A549 (cell line): ENCODE results near the gene SLC39A5. TPM values are rescaled to one million over a fixed set of nuclear protein-coding genes. Genes with fewer than 3 reads are reported as not detected.

ENCODE experiments used
- ATAC-seq, 2 experiments: fragments of 200-7000 bp in 1 of 2; fragments of >200 bp in 1 of 2; cut with Nextera tagmentation in 1 of 2; cut with Tn5 transposase in 1 of 2; 3 replicates each; pipeline versions ENCODE4 v1.8.0 to v1.9.1; 2018 to 2020; ENCODE audit warnings: mild to moderate bottlenecking in 1 of 2, moderate library complexity in 1 of 2
- CTCF ChIA-PET: fragments of 300-600 bp; sonication (Branson Sonifier 250); formaldehyde crosslinking; extraction: SDS; loops from one replicate; lab custom pipeline; 2021; ENCODE audit warnings: antibody characterized with exemption, inconsistent platforms; lab: Yijun Ruan, JAX
- POLR2A ChIA-PET: fragments of 350-600 bp; formaldehyde crosslinking; extraction: SDS; loops from one replicate; lab custom pipeline; 2021; ENCODE audit warnings: antibody characterized with exemption, inconsistent platforms; lab: Yijun Ruan, JAX
- DNase-seq, 2 experiments: peaks; one replicate each; pipeline versions ENCODE4 v3.0.0 to v3.0.0-alpha.2; 2011 to 2016; ENCODE audit warnings: low read depth in 1 of 2, low spot score in 1 of 2
- FAIRE-seq: peaks from 2 replicates; lab custom pipeline; 2011; peaks lifted over from hg19 to GRCh38; lab: Jason Lieb, UNC
- H3K27ac ChIP-seq, 2 experiments: fragments of >200 bp; sonication (Bioruptor Twin); formaldehyde crosslinking; 3 replicates each; pipeline ENCODE4 v1.5.1; 2016 to 2017
- H3K4me1 ChIP-seq: fragments of >200 bp; sonication (Bioruptor Twin); formaldehyde crosslinking; 3 replicates; pipeline ENCODE4 v1.6.1; 2016
- H3K4me2 ChIP-seq: fragments of >200 bp; sonication (Bioruptor Twin); formaldehyde crosslinking; 3 replicates; pipeline ENCODE4 v1.6.1; 2016
- H3K4me3 ChIP-seq: fragments of >200 bp; sonication (Bioruptor Twin); formaldehyde crosslinking; 3 replicates; pipeline ENCODE4 v1.5.1; 2016
- H3K9me3 ChIP-seq: fragments of >200 bp; sonication (Bioruptor Twin); formaldehyde crosslinking; 3 replicates; pipeline ENCODE4 v1.6.1; 2016
- ATOH8 ChIP-seq: fragments of 250-450 bp; sonication (Bioruptor Pico); IDR thresholded peaks from 2 replicates; pipeline ENCODE4 v1.5.0; 2020; ENCODE audit warnings: low read depth, mild to moderate bottlenecking, moderate library complexity
- BCL3 ChIP-seq: fragments of >200 bp; sonication (Bioruptor Twin); formaldehyde crosslinking; IDR thresholded peaks from 3 replicates; pipeline ENCODE4 v1.6.1; 2016
- BHLHE40 ChIP-seq: IDR thresholded peaks from 2 replicates; pipeline ENCODE4 v1.6.1; 2012; ENCODE audit warnings: low read depth, low read length, inconsistent platforms
- CBX8 ChIP-seq: fragments of 200-600 bp; sonication (generic); IDR thresholded peaks from 2 replicates; pipeline ENCODE4 v1.6.1; 2016
- CHD4 ChIP-seq: fragments of 200-600 bp; sonication (generic); IDR thresholded peaks from 2 replicates; pipeline ENCODE4 v1.6.1; 2016; ENCODE audit warnings: antibody characterized with exemption, mild to moderate bottlenecking, borderline replicate concordance
- EHF ChIP-seq: fragments of 250-450 bp; sonication (Bioruptor Pico); IDR thresholded peaks from 2 replicates; pipeline ENCODE4 v1.5.0; 2020; ENCODE audit warnings: mild to moderate bottlenecking
- FOXS1 ChIP-seq: fragments of 250-450 bp; sonication (Bioruptor Pico); IDR thresholded peaks from 2 replicates; pipeline ENCODE4 v1.5.0; 2020; ENCODE audit warnings: mild to moderate bottlenecking, moderate library complexity
- GATA3 ChIP-seq: IDR thresholded peaks from 2 replicates; pipeline ENCODE4 v1.6.1; 2012; ENCODE audit warnings: borderline replicate concordance
- HES2 ChIP-seq: fragments of >200 bp; sonication (Bioruptor Twin); formaldehyde crosslinking; IDR thresholded peaks from 2 replicates; pipeline ENCODE4 v1.6.1; 2016
- HMGXB4 ChIP-seq: fragments of 250-450 bp; sonication (Bioruptor Pico); IDR thresholded peaks from 2 replicates; pipeline ENCODE4 v1.5.0; 2021; ENCODE audit warnings: mild to moderate bottlenecking, moderate library complexity, borderline replicate concordance
- JUN ChIP-seq, 2 experiments: fragments of >200 bp; sonication (Bioruptor Twin); formaldehyde crosslinking; IDR thresholded peaks; 2 replicates in 1 of 2; 3 replicates in 1 of 2; pipeline ENCODE4 v1.6.1; 2016 to 2017
- JUNB ChIP-seq: fragments of >200 bp; sonication (Bioruptor Twin); formaldehyde crosslinking; IDR thresholded peaks from 2 replicates; pipeline ENCODE4 v1.6.1; 2016
- MAFK ChIP-seq: fragments of 450-650 bp; IDR thresholded peaks from 2 replicates; pipeline ENCODE4 v1.6.1; 2014; ENCODE audit not compliant: partially characterized antibody
- NR3C1 ChIP-seq: fragments of >200 bp; sonication (Bioruptor Twin); formaldehyde crosslinking; IDR thresholded peaks from 3 replicates; pipeline ENCODE4 v1.6.1; 2017
- PBX3 ChIP-seq: IDR thresholded peaks from 2 replicates; pipeline ENCODE4 v1.6.1; 2012
- POLR2A ChIP-seq: IDR thresholded peaks from 2 replicates; pipeline ENCODE4 v1.6.1; 2012; ENCODE audit warnings: mild to moderate bottlenecking, low read length
- RFX5 ChIP-seq: fragments of 450-650 bp; IDR thresholded peaks from 2 replicates; pipeline ENCODE4 v1.7.1; 2014; ENCODE audit warnings: antibody characterized with exemption, mild to moderate bottlenecking, moderate library complexity
- RNF2 ChIP-seq: fragments of 200-600 bp; sonication (generic); IDR thresholded peaks from 2 replicates; pipeline ENCODE4 v1.6.1; 2016; ENCODE audit warnings: low read depth, mild to moderate bottlenecking, antibody characterized with exemption, moderate library complexity, borderline replicate concordance
- SMC3 ChIP-seq: fragments of >200 bp; sonication (Bioruptor Twin); formaldehyde crosslinking; IDR thresholded peaks from 3 replicates; pipeline ENCODE4 v1.6.1; 2018; ENCODE audit warnings: inconsistent platforms
- SREBF2 ChIP-seq: fragments of 450-650 bp; IDR thresholded peaks from 2 replicates; pipeline ENCODE4 v1.6.1; 2014; ENCODE audit warnings: mild to moderate bottlenecking, moderate library complexity
- ZFP36 ChIP-seq: fragments of 450-650 bp; IDR thresholded peaks from 2 replicates; pipeline ENCODE4 v1.6.1; 2014; ENCODE audit warnings: borderline replicate concordance; ENCODE audit not compliant: partially characterized antibody
- WGBS: methylation state at CpG from one replicate; pipeline ENCODE4 v1.1.6; 2017; ENCODE audit errors: missing lambda C conversion rate; 5-methylcytosine and 5-hydroxymethylcytosine counted together
- polyA plus RNA-seq, 4 experiments: library from polyadenylated mRNA; depleted of rRNA in 3 of 4; stranded (reverse); fragments of >200 nt; fragmentation: RNase III in 1 of 4; extraction: RNeasy Plus Mini Kit Qiagen cat#74134 plus additional on column Dnase treatment in 1 of 4; gene quantifications; 2 replicates in 3 of 4; 3 replicates in 1 of 4; pipeline ENCODE4 v1.2.3, GENCODE V29; 2011 to 2017

The SLC39A5 gene
- polyA plus RNA-seq, 2 of the 4 experiments (the other 2 are of a cell fraction) = 0.23 TPM; not detected in 1

GRCh38 chr12:56248711-56249110, 18.9 kb downstream of the SLC39A5 start:
- over 99% methylated on average over 8 of the region's 8 CpGs for WGBS
- H3K4me1 ChIP-seq = peaks cover 16% of the 10 kb centered on the region
- H3K4me2 ChIP-seq = no peak overlapping the region
- FAIRE-seq (no peak), DNase-seq (no peak), ATAC-seq (no peak)
- TF ChIP-seq HES2 (no peak), JUNB (no peak), HMGXB4 (CRISPR knock-in tag) (no peak)
- ChIA-PET CTCF (interaction anchor here (0.5 to 14.6 kb wide), 6 partner anchors 11 to 220 kb away, joined by 3 to 146 read pairs (median 5); partner anchors contain the start of genes ANKRD52, COQ10A and SPRYD4), POLR2A (no interaction called here)
- H3K27ac ChIP-seq = no peak overlapping the region
- no peaks in the 10 kb centered on the region for H3K9me3 ChIP-seq
- H3K4me3 ChIP-seq = no peak overlapping the region

GRCh38 chr12:56252649-56253048, 22.8 kb downstream of the SLC39A5 start:
- POLR2A ChIA-PET = no interaction called here
- no peak overlapping the region for H3K4me3 ChIP-seq
- no peaks in the 10 kb centered on the region for H3K9me3 ChIP-seq
- 99% methylated on average over 3 of the region's 3 CpGs for WGBS
- no peak overlapping the region for H3K4me2 ChIP-seq
- ATAC-seq (no peak), FAIRE-seq (no peak), DNase-seq (no peak)
- TF ChIP-seq HES2 (no peak), CBX8 (no peak), PBX3 (no peak), EHF (CRISPR knock-in tag) (no peak), BCL3 (no peak), JUN (IDR thresholded peaks at IDR 0.05) (no peak), CHD4 (no peak), MAFK (no peak), POLR2A (no peak), NR3C1 (no peak), BHLHE40 (no peak), RNF2 (no peak), JUNB (no peak), GATA3 (no peak), RFX5 (no peak), SMC3 (no peak), ZFP36 (no peak), SREBF2 (no peak), ATOH8 (no peak), FOXS1 (CRISPR knock-in tag) (no peak)
- CTCF ChIA-PET = interaction anchor here (0.6 to 14.6 kb wide), 10 partner anchors 9 to 82 kb away, joined by 3 to 146 read pairs (median 4); partner anchors contain the start of genes COQ10A, RNF41 and SMARCC2
- H3K27ac ChIP-seq = no peak overlapping the region
- peaks cover 15% of the 10 kb centered on the region for H3K4me1 ChIP-seq
